C1 segment of cervical spinal cord (tissue), 14 donors: ENCODE results near the gene TRERF1.

Source experiments
- DNase-seq, 14 donors: peaks; one replicate each; lab custom pipeline; 2025; lab: John Stamatoyannopoulos, UW

TRERF1 gene

DNA sequence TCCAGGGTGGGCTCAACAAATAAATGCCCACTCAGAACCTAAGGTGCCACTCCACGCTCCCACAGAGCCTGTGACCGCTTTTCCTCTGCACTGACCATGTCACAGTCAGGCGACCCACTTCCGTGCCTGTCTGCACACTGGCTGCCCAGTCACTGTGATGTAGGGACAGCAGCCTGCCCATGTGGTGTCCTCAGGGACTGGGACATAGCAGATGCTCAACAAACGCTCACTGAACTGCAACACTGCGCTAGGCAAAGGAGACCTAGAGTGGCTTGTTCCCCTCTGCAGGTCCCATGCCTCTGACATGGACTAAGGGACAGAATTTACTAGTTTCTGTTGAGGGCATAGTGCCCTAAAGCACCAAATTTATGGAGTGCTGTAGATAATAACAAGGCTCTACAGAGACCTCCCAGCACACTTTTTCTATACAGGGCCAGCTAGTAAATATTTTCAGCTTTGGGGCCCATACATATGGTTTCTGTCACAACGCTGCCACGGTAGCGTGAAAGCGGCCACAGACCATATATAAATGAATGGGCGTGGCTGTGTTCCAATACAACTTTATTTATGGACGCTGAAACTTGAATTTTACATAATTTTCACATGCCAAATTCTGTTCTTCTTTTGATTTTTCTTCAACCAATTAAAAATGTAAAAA lies 176.2 kb downstream of the TRERF1 start:
- DNase-seq, result no peak

DNA sequence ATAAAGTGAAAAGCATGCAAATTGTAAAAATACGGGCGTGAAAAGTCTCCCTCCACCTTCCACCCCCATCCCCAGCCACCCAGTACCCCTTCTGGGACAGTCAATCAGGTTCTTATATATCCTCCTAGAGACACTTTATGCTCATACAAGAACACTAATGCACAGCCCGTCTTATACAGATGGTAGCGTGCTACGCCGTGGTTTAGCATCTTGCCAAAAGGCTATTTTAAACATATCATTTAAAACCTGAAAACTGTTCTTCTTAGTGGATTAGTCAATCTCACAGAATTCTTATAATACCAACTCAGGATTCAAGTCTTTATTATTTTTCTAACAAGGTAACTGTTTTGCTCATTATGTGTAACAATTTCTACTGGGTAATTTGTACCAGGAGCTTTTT lies 176.8 kb downstream of the TRERF1 start:
- DNase-seq, result no peak

GRCh38 chr6:42271834-42272805 lies 179.6 kb downstream of the TRERF1 start:
- no peak for DNase-seq

DNA sequence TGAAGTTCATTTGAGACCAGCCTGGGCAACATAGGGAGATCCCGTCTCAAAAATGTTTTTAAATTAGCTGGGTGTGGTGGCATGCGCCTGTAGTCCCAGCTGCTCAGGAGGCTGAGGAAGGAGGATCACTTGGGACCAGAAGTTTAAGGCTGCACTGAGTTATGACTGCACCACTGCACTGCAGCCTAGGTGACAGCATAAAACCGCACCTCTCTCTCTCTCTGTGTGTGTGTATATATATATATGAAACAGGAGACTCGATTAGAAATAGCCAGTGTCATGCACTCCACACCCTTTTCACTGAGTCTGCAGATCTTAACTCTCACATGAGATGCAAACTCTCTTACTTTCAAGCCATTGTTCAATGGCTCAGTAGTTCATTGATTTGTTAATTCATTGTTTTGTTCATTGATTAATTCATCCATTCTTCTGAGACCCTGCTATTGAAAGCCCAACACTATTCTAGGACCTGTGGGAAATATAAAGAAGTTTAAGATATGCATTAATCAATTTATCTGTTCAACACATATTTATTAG lies 181.7 kb downstream of the TRERF1 start:
- no peak for DNase-seq

- DNase-seq, result no peak
These were observed 182.2 kb downstream of the TRERF1 start for GRCh38 chr6:42269553-42269952.

GRCh38 chr6:42268835-42269204 lies 182.9 kb downstream of the TRERF1 start:
- DNase-seq, result no peak

DNA sequence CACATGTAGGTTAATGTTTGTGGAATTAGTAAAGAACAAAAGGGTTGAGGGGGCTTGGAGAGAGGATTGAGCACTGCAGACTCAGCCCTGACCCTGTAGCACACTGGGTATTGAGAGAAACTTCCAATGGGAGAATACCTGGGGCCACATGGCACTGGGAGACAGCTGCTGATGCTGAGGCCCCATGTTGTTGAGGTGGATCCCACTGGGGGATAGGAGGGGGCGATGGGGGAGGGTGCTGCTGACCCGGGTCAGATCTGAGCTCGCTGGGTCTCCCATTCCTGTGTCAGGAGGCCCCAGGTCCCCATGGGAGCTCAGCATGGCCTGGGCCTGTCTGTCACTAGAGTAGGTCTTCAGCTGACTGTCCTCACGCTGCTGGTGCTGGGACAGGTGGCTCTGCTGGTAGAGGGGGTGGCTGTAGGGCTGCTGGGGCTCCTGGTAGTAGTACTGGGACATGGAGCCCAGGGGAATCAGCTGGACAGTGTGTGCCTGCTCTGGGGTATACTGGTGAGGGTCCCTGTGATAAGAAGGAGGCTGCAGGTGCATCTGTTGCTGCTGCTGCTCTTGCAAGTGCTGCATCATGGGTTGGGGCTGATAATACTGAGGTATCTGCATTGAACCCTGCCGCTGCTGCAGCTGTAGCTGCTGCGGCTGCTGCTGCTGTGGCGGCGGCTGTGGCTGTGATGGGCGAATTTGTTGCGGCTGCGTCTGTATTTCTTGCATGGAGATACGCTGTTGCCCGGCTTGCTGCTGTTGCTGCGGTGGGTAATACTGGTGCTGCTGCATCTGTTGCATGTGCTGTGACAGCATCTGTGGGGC lies 183.5 kb downstream of the TRERF1 start:
- DNase-seq, result no peak

GRCh38 chr6:42266538-42266937 lies 185.2 kb downstream of the TRERF1 start:
- DNase-seq, result no peak

GRCh38 chr6:42264852-42265390 lies 186.8 kb downstream of the TRERF1 start:
- DNase-seq, result no peak

GRCh38 chr6:42264162-42264851 lies 187.4 kb downstream of the TRERF1 start:
- no peak for DNase-seq

DNA sequence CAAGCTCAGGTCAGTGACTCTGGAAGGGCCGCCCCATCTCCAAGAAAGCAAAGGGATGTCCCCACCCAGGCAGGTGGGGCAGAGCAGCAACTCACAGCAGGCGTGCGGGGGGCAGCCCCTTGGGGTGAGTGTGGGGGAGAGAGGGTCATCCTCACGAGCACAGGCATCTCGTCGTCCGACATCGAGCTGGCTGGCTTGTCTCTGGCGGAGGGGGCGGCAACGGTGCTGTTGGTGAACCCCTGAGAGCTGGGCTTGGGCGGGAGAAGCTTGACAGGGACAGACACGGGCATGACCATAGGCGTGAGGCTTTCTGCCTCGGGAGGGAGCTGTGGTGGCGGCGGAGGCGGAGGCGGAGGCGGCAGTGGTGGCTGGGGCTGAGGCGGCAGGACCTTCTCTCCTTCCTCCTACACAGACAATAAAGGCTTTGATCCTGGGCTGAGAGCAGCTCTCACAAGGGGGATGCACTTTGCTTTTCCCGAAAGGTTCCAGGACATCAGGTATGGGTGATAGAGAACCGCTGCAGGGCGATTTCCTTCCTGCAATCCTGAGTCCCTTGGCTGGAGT lies 188.5 kb downstream of the TRERF1 start:
- no peak for DNase-seq

GRCh38 chr6:42260972-42261371 lies 190.8 kb downstream of the TRERF1 start:
- no peak for DNase-seq

GRCh38 chr6:42260396-42260888 lies 191.3 kb downstream of the TRERF1 start:
- no peak for DNase-seq

- DNase-seq, result no peak
These were observed 191.8 kb downstream of the TRERF1 start for GRCh38 chr6:42259841-42260395.

DNA sequence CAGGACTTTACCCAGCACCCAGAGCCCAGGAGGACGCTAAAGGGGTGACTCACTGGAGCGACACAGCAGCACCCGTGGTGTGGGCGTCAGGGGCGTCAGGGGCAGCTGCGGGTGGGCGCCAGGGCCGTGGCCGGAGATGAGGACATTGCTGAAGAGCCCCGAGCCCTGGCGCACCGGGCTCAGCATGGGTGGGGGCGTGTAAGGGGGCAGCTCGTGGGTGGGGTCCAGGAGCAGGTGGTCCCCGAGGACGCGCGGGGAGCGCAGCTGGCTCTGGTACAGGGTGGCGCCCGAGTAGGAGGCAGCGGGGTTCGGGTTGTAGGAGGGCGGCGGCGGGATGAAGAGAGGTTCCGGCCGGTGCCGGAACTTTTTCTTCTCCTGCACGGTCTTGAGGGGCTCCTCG lies 192.4 kb downstream of the TRERF1 start:
- DNase-seq, result no peak

DNA sequence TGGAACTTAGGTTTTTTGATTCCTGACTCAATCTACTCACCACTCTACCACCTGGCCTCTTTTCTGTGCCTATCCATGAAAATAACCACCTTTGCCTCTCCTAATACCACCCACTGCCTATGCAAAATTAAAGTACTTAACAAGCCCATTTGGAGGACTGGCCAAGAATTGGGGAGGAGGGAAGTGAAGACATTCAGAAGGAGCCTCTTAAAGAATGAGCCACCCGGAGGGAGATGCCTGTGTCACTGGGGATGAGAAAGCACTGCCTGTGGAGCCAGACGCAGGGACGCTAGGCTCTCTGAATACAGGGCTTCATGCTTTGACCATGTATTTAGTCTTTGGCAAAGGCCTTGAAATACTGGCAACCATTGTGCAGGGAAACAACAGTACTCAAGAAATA lies 194.1 kb downstream of the TRERF1 start:
- DNase-seq, result no peak

- no peak for DNase-seq
These were observed 194.7 kb downstream of the TRERF1 start for GRCh38 chr6:42257063-42257462.

DNA sequence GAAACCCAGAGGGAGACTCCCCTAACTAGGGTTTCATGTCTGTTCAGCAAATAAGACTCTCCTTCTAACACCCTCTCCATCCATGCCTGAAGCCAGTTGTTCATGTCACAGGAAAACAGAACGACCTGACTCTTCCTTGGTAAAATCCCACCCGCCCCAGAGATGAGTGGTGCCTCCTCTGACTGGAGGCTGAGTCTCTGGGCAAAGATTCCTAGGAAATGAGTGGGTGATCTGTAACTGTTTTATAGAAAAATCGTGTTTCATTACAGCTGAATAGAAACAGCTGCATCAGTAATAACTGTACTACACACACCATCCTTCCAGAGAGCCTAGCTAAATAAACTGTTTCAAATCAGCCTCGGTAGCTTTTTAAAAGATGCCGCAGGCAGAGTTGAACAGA lies 196.7 kb downstream of the TRERF1 start:
- DNase-seq, result no peak

DNA sequence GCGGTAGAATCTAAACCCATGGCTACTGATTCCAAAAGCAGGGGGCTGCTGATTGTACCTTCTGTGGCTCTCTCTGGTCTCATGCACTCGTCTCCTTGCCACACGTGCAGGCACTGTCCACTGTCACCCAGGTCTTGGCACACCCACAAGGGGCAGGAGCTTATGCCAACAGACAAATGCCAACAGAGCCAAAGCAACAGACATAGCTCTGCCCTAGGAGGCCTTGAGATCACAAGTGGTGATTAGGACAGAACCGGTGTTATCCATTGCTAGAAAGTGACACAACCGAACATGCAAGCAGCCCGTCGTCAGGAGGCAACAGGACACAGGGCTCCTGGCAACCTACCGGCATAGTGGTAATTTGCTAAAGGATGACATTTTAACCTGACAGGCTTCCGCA lies 197.2 kb downstream of the TRERF1 start:
- no peak for DNase-seq
